ENCODE measurements around the gene P2RX1. TPM values are rescaled to one million over a fixed set of nuclear protein-coding genes. Genes with fewer than 3 reads are reported as not detected.

The P2RX1 gene
- polyA plus RNA-seq (ENCODE audit: insufficient read length in 3 of 3) = 1 to 10 TPM in 2 of 3 donors, under 1 TPM in 1; 0.93 to 1.4 (median 1.1) TPM
- long read RNA-seq, donor 1 = 0 reads
- long read RNA-seq, donor 2 = 0 reads
- long read RNA-seq, donor 3 = 0 reads
- long read RNA-seq, donor 4 = 0 reads
- long read RNA-seq, donor 5 = 0 reads
- long read RNA-seq, donor 6 = 0 reads
- long read RNA-seq, donor 7 = 0 reads
- long read RNA-seq, donor 8 = 0 reads
- long read RNA-seq, donor 9 = 0 reads
- long read RNA-seq, donor 10, partial matches to known transcripts = 0 of 1 reads
- long read RNA-seq, donor 10, other reads (novel, unspliced or antisense) = 0 of 1 reads
- long read RNA-seq, donor 11 = 0 reads
- long read RNA-seq, donor 12 = 0 reads
- long read RNA-seq, donor 13 = 0 reads
- long read RNA-seq, donor 14 = 0 reads
- long read RNA-seq, donor 15 = 0 reads
- long read RNA-seq, donor 16 = 0 reads

DNA sequence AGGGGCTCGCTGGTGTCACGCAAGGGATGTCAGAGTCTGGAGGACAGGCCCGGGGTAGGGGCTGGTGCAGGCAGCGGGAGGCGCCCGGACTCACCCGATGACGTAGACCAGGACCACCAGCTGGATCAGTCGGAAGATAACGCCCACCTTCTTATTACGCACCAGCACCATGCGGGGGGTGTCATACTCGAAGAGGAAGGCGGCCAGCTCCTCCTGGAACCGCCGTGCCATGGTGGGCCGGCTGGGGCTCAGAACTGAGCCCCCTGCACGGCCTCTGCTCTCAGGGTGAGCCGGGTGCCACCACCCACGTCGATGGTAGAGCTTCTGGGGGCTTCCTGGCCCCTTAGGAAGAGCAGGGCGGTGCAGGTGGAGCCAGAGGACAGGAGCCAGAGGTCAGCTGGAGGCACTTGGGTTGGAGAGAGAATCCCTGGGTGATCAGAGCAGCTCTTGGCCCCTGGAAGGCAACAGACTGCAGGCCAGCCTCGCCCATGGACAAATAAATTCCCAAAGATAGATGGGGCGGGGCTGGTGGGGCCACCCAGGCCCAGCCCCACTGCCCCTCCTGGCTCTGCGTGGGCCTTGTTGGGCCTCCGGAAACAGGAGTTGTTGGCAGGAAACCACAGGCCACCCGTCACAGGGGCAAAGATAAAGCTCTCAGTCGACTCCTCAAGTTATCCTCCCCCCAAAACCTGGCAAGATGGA is at the start of gene P2RX1:
TSS of gene P2RX1 (minus strand) at position 471 of the 702 bp plus-strand sequence. CDS start at position 231, 240 bp downstream.
- no peak for DNase-seq (ENCODE audit: extremely low read depth in 1 of 11, low read depth in 9 of 11, low spot score in 4 of 11)

DNA sequence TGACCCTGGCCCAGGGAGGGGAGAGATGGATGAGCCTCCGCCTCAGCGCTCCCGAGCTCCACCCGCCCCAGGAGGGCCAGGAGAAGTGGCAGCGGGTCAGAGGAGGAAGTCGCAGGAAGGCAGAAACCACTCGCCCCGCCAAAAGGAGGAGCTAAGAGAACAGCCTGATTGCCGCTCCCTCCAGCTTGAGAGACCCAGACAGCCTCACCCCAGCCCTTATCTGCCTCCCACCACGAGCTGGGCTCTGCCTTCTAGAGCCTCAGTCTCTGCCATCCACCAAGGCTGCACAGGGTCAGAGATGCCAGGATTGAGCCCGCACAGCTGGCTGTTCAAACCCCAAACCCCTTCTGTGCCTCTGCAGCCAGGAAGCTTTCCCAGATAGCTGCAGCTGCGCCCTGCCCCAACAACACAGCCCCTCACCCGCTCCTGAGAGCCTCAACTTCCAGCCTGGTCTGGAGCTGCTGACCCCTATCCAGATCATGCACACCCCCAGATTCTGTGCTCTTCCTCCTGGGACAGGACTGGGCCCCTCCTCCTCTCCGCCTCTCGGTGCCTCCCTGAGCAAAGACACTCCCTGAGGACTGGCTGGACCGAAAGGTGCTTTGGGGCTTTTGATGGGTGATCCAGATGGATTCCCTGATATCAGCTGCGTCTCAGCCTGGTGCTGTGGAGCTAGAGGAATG is 49.0 kb upstream of the P2RX1 start:
- no peak for DNase-seq (ENCODE audit: extremely low read depth in 1 of 11, low read depth in 9 of 11, low spot score in 4 of 11)

DNA sequence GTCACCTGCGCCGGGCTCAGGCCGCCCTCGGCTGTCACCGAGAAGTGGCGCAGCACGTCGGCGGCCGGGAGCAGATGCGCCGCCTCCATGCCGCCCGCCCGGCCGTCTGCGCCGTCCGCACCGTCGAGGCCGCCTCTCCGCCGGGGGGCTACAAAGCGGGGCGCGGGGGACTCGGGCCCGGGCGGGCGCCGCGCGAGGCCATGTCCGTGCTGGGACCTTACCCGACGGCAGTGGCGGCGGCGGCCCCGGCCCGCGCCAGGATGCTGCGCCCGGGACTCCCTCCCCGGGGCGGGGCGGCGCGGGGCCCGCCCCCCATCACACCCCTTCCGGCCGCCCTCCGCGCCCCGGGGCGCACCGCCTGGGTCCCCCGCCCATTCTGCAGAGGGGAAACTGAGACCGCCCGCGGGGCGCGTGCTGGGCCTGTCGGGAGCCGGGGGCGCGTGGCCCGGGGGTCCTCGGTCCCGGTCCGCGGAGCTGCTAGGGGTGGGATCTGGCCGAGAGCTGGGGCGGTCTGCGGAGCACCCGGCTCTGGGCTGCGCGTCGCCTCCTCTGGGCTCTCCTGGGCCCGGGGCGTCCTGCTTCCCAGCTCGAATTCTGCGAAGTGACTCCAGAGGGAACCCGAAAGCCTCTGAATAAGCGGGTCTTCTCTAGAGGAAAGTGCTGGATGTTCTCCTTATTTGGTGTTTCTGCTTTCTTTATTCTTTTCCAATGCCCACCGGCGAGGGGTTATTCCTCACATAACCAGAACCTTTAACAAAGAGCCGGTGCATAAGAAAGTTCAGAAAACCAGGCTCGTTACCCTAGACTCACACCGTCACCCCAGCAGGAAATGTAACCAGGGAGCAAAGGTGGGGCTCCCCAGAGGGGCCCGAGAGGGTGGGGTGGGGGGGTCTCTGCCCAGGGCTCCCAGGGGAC is 48.2 kb upstream of the P2RX1 start, which contains the start of gene ATP2A3:
TSS of gene ATP2A3 (minus strand) at position 235 of the 915 bp plus-strand sequence. CDS start at position 89, 146 bp downstream.
- DNase-seq (ENCODE audit: extremely low read depth in 1 of 11, low read depth in 9 of 11, low spot score in 4 of 11) = no peak

DNA sequence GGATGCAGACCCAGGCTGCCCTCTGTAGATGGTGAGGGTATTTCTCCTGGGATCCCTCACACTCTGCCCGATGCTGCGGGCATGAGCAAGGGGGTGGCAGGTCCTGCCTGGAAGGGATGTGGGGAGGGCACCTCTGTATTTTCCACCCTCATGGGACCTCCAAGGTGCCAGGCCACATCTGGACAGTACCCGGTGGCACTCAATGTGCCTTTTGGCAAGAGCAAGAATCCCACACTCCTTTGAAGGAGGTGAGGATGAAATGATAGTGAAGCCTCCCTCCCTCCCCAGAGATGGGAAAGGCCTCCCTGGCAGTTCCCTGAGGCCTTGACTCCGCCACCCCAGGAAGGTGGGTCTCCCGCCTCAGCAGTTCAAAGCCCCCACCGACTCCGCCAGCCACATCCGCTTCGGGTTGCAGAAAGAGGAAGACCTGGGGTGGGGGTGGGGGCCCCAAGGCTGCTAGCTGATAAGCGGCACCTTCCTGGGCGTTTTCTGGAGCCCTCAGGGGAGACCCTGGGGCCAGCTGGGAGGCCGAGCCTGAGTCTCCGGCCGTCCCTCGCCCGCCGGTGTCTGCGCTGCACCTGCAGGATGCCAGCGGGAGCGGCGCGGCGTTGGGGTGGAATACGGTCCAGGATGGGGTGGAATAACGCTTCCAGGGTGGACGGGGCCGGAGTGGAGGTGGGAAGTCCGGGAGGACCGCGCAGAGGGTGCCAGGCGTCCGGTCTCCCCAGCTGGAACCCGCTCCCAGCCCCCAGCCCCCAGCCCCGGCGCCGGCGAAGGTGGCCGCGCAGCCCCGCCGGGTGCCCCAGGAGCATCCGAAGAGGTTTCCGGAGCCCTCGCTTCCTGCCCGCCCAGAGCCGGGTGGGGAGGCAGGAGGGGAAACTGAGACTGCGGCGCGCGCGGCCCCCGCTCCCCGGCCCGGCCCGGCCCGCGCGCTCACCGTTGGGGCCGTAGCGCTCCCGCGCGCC is 47.3 kb upstream of the P2RX1 start:
- no peak for DNase-seq (ENCODE audit: extremely low read depth in 1 of 11, low read depth in 9 of 11, low spot score in 4 of 11)

DNA sequence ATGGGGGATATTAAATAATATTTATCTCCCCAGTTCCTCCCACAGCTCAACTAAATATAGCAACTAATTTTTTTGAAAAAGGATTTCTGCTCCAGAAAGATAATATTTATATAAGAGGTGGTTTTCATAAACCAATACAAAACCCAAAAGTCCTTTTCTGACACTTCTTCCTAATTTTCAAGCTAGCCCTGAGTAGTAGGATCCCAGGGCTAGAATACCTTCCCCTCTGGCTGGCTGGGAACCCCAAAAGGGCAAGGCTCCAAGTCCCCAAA is 46.6 kb upstream of the P2RX1 start:
- DNase-seq (ENCODE audit: extremely low read depth in 1 of 11, low read depth in 9 of 11, low spot score in 4 of 11) = no peak

DNA sequence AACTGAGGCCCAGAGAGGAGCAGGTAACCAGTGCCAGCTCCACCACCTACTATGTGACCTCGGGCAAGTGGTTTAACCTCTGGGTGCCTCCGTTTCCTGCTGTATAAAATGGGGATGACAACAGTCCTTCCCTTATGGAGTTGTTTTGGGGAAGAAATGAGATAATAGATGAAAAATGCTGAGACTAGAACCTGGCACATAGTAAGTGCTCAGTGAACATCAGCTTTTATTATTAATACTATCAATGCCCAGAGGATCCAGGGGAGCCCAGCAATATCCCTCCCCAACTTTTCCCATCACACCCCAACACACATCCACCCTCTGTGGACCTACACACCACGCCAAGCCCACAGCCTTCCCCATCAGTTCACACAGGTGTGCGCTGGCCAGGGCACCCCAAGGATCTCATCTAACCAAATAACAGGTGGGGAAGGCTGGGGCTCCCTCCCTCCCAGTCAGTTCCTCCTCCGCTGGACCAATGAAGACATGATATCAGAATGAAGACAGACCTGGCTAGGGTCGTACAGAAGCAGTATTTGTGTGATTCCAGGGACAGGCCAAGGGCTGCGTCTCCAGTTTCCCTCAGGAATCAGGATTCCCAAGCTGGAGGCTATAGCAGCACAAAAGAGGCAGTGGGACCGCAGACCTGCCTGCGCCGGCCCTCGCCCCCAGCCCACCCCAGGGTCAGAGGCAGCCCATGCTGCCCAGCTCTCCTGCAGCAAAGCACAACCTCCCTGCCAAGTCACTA is 46.1 kb upstream of the P2RX1 start:
- no peak for DNase-seq (ENCODE audit: extremely low read depth in 1 of 11, low read depth in 9 of 11, low spot score in 4 of 11)

DNA sequence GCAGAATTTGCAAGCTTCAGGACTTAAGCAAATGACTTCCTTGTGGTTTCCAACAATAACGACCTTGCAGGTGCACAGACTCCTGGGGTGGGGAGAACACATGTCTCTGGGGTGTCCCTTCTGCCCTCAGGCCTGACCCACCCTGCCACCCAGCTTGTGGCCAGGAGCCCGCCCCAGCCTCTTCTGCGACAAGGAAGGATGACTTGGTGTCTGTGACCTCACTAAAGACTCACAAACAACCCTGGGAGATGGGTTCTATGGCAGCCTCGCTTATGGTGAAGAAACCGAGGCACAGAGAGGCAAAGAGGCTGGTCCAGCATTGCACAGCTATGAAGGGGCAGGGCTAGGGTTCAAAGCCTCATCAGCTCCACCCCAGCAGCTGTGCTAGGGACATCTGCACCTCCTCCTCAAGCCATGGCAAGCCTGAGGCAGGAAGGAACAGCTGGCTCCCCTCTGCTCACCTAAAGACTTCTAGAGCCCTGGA is 45.3 kb upstream of the P2RX1 start:
- no peak for DNase-seq (ENCODE audit: extremely low read depth in 1 of 11, low read depth in 9 of 11, low spot score in 4 of 11)

DNA sequence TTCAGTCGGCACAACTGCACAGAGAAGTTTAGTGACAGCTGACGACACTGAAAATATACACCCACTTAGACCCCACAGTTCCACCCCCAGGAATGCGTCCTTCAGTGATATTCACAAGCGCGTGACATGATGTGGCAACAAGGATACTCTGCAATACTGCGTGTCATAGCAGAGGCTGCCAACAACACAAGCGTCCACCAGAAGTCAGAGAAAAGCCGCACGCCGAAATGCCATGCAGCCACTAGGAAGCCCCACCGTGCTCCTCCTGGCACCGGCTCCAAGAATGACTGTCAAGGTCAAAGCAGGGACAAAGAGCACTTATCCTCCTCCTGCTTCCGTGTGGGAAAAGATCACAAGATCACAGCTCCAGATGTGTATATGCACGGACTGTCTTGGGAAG is 44.5 kb upstream of the P2RX1 start:
- DNase-seq (ENCODE audit: extremely low read depth in 1 of 11, low read depth in 9 of 11, low spot score in 4 of 11) = no peak

DNA sequence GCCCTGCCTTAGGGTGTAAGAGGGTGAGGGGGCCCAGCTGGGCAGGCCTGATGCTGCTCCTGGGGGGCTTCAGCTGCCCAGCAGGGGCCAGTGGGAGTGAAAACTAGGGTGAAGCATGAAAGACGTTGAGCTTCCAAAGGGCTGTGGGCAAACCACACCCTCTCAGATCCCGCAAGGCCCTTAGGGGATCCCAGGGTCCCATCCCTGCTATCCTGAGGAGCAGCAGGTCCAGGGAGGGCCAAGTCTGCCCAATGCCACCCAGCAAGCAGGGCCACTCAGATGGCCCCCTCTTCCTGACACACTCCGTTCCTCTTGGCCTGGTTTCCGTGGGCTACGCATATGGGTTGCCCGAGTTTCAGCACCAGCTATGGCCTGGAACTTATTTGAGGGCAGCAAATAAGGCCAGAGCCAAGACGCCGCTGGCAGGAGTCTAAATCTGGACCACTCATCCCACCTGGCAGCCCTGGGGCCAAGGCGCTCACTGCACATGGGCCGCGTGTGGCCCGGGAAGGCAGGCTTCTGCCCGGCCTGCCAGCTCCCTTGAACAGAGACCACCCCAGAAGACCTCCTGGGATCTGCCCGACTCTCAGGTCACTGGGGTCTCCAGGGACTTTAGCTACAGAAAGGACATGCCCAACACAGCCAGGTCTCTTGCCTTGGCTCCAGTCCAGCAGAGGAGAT is 43.8 kb upstream of the P2RX1 start:
- no peak for DNase-seq (ENCODE audit: extremely low read depth in 1 of 11, low read depth in 9 of 11, low spot score in 4 of 11)

DNA sequence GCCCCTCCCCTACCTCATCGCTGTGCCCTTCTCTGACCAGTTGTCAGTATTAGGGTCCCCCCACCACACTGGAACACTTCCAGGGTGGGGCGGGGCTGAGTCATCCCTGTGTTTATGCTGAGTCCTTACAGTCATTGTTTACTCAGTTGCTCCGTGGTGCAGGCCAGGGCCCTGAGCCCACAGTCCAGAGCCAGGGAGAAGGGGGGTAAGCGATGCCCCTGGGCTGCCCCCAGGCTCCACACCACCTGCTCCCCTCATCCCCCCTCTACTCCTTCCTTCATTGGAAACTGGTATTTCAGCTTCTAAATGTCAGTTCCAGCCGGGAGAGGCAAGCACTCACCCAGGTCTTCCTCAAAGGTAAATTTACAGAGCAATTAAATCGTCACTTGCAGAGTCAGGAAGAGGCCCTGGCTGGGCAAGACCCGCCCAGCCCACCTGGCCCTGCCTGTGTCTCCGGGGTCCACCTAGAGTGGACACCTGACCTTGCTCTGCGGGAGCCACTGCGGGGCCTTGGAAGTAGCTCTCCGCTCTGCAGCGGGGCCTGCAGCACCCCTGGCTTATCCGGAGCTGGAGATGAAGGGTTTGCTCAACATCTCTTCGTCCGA is 43.1 kb upstream of the P2RX1 start:
- DNase-seq (ENCODE audit: extremely low read depth in 1 of 11, low read depth in 9 of 11, low spot score in 4 of 11) = no peak

DNA sequence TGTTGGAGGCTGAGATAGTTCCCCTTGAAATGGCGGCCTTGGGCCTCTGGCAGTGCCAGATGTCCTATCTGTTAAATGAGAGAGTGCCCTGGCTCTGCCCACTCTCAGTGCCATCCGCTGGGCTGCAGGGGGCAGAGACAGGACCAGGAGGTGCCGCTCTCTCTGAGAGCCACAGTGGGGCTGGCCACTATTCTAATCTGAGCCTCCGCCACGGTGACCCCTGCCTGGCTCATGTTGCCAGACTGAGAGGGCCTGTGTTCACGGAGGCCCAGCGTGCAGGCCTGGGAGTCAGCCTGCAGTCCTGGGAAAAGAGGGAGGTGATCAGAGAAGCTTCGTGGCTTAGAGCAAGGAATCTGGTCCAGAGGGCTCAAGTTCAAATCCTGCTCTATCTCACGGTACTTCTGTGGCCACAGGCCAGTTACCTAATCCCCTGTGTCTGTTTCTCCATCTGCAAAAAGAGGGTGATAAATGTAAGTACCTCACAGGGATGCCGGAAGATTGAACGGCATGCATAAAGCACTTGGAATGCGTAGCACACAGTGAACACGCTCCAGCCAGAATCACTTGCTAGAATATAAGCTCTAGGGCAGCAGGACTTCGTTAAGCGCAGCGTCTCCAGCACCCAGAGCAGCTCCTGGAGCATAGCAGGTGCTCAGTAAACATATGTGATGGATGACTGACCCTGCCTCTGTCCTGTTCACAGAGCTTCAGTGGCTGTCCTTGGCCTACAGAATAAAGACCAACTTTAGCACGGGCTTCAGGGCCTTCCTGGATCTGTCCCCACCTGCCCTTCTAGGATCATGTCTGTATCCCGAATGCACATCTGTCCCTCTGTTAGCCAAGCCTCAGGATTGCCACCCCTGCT is 41.7 kb upstream of the P2RX1 start:
- DNase-seq (ENCODE audit: extremely low read depth in 1 of 11, low read depth in 9 of 11, low spot score in 4 of 11) = no peak

DNA sequence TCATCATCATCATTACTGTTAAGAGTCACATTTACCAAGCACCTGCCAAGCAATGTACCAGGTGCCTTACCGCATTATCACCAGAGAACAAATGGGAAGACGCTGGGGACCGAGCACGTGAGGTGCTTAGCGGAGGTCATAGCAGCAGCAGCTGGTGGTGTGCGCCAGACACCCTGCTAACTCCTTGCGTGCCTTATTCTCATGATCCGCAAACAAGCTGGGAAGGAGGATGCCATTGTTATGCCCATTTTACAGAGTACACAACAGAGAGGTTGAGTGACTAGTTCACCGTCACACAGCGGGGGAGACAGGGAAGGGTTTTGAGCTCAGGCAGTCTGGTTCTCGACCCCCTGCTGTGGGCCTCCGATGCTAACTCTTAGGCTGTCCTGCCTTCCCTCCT is 40.7 kb upstream of the P2RX1 start:
- no peak for DNase-seq (ENCODE audit: extremely low read depth in 1 of 11, low read depth in 9 of 11, low spot score in 4 of 11)

DNA sequence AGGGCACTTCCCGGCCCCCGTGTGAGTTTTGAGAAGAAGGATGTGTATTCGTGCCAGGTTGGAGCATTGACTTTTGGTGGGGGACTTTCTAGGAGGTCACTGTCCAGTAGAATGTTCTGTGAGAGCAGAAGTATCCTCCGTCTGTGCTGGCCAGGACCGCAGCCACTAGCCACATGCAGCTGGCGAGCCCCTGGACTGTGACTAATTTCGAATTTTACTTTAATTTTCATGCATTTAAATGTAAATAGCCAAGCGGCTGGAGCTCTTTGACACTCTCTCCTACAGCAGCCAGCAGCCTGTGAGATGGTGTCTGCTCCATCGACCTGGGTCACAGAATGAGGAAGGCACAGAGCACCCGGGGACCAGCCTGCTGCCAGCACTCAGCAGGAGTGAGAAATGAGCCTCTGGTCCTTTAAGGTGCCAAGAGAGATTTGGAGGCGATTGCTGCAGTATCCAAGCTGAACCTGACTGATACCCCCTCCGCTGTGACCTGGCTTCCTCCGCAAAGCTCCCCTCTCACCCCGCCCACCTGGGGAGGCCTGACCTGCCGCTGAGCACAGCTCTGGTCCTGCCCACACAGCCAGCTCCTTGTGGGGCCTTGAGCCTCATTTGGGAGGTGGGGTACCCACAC is 40.2 kb upstream of the P2RX1 start:
- no peak for DNase-seq (ENCODE audit: extremely low read depth in 1 of 11, low read depth in 9 of 11, low spot score in 4 of 11)

DNA sequence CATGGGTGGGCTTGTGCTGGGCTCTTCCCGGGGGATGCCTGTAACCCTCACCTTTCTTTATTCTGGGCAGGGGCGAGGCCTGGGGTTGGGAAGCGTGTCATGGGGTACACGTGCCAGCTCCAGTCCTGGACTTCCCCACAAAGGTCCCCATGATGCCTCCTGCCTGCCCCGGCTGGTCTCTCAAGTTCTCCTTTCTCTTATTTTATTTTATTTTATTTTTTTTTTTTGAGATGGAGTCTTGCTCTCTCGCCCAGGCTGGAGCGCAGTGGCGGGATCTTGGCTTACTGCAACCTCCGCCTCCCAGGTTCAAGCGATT is 39.4 kb upstream of the P2RX1 start:
- DNase-seq (ENCODE audit: extremely low read depth in 1 of 11, low read depth in 9 of 11, low spot score in 4 of 11) = no peak
